Neural cell (in vitro differentiated cells): ENCODE measurements around the gene ACRV1. TPM values are rescaled to one million over a fixed set of nuclear protein-coding genes. Genes with fewer than 3 reads are reported as not detected.

Source experiments
- H2AFZ ChIP-seq: fragments of 200-600, 300-800 bp; sonication (generic), shearing (Covaris generic); 2 replicates; pipeline ENCODE4 v1.6.0; 2014; ENCODE audit warnings: low read depth, mild to moderate bottlenecking, antibody characterized with exemption, low read length, moderate library complexity
- H3F3A ChIP-seq: fragments of 200-600 bp; shearing (Covaris generic); 2 replicates; pipeline ENCODE4 v1.6.1; 2016; ENCODE audit warnings: mild to moderate bottlenecking, moderate library complexity, mixed read lengths, antibody characterized with exemption, low read length; ENCODE audit not compliant: insufficient read depth, poor library complexity, severe bottlenecking
- H3K27ac ChIP-seq: fragments of 200-600, 300-800 bp; sonication (generic), shearing (Covaris generic); 2 replicates; pipeline ENCODE4 v1.5.1; 2014; ENCODE audit warnings: mild to moderate bottlenecking, low read length, moderate library complexity
- H3K27me3 ChIP-seq: fragments of 300-800, 200-600 bp; sonication (generic), shearing (Covaris generic); 2 replicates; pipeline ENCODE4 v1.6.0; 2014; ENCODE audit warnings: mild to moderate bottlenecking, low read depth, low read length, moderate library complexity; ENCODE audit not compliant: insufficient read depth
- H3K36me3 ChIP-seq: fragments of 300-800, 200-600 bp; sonication (generic), shearing (Covaris generic); 2 replicates; pipeline ENCODE4 v1.5.1; 2014; ENCODE audit warnings: mild to moderate bottlenecking, antibody characterized with exemption, low read length, moderate library complexity; ENCODE audit not compliant: insufficient read depth
- H3K4me2 ChIP-seq: fragments of 300-800, 200-600 bp; sonication (generic), shearing (Covaris generic); 2 replicates; pipeline ENCODE4 v1.6.0; 2014; ENCODE audit warnings: mild to moderate bottlenecking, low read length
- H3K4me3 ChIP-seq: fragments of 300-800, 200-600 bp; sonication (generic), shearing (Covaris generic); 2 replicates; pipeline ENCODE4 v1.5.1; 2014; ENCODE audit warnings: mild to moderate bottlenecking, low read length, moderate library complexity
- H3K79me2 ChIP-seq: fragments of 200-600 bp; shearing (Covaris generic); replicated peaks from 2 replicates; pipeline ENCODE4 v1.6.0; 2014; ENCODE audit warnings: mild to moderate bottlenecking, low read length, moderate library complexity; ENCODE audit not compliant: insufficient read depth
- H3K9ac ChIP-seq: fragments of 300-800, 200-600 bp; sonication (generic), shearing (Covaris generic); 2 replicates; pipeline ENCODE4 v1.6.1; 2016; ENCODE audit warnings: mild to moderate bottlenecking, low read length, mixed read lengths
- H3K9me2 ChIP-seq: fragments of 200-600 bp; shearing (Covaris generic); 2 replicates; pipeline ENCODE4 v1.6.1; 2016; ENCODE audit warnings: mild to moderate bottlenecking, low read length, mixed read lengths; ENCODE audit not compliant: insufficient read depth
- H3K9me3 ChIP-seq: fragments of 200-600, 300-800 bp; sonication (generic), shearing (Covaris generic); 2 replicates; pipeline ENCODE4 v1.6.1; 2016; ENCODE audit warnings: mild to moderate bottlenecking, mixed run types, low read length, moderate library complexity, mixed read lengths
- H4K20me1 ChIP-seq: fragments of 200-600 bp; shearing (Covaris generic); 2 replicates; pipeline ENCODE4 v1.6.1; 2016; ENCODE audit warnings: mild to moderate bottlenecking, mixed run types; ENCODE audit not compliant: insufficient read depth
- EP300 ChIP-seq: fragments of 450-650 bp; conservative IDR thresholded peaks from 2 replicates; pipeline ENCODE4 v1.6.1; 2014; ENCODE audit warnings: antibody characterized with exemption, mild to moderate bottlenecking, moderate library complexity; ENCODE audit not compliant: poor library complexity, severe bottlenecking
- EZH2 ChIP-seq: fragments of 200-600, 300-800 bp; shearing (Covaris generic), sonication (generic); IDR thresholded peaks from 2 replicates; pipeline ENCODE4 v1.6.1; 2014; ENCODE audit warnings: antibody characterized with exemption, low read length, borderline replicate concordance, mild to moderate bottlenecking; ENCODE audit not compliant: insufficient read depth, poor library complexity, severe bottlenecking
- MXI1 ChIP-seq: fragments of 450-650 bp; conservative IDR thresholded peaks from 2 replicates; pipeline ENCODE4 v1.6.1; 2014; ENCODE audit warnings: antibody characterized with exemption, mild to moderate bottlenecking; ENCODE audit not compliant: poor library complexity, severe bottlenecking
- POLR2AphosphoS5 ChIP-seq: IDR thresholded peaks from 2 replicates; pipeline ENCODE4 v1.6.1; 2012
- RAD21 ChIP-seq: fragments of 450-650 bp; conservative IDR thresholded peaks from 2 replicates; pipeline ENCODE4 v1.6.1; 2014; ENCODE audit warnings: antibody characterized with exemption, mild to moderate bottlenecking, moderate library complexity
- SMC3 ChIP-seq: fragments of 450-650 bp; conservative IDR thresholded peaks from 2 replicates; pipeline ENCODE4 v1.6.1; 2014; ENCODE audit warnings: antibody characterized with exemption, mild to moderate bottlenecking, moderate library complexity; ENCODE audit not compliant: poor library complexity
- TAF1 ChIP-seq: IDR thresholded peaks from 2 replicates; pipeline ENCODE4 v1.6.1; 2012; ENCODE audit warnings: low read depth
- polyA plus RNA-seq: library from polyadenylated mRNA; depleted of rRNA; stranded (reverse); fragments of >200 nt; gene quantifications from 2 replicates; pipeline ENCODE4 v1.2.3, GENCODE V29; 2014
- TF ChIP-seq, protein P1 (sequence below): IDR thresholded peaks from 2 replicates; pipeline ENCODE4 v1.6.1; 2012; ENCODE audit warnings: borderline replicate concordance
- TF ChIP-seq, protein P2 (sequence below): fragments of 450-650 bp; IDR thresholded peaks from 2 replicates; pipeline ENCODE4 v1.5.1; 2014; ENCODE audit warnings: antibody characterized with exemption, mild to moderate bottlenecking, moderate library complexity; ENCODE audit not compliant: poor library complexity, severe bottlenecking

Gene ACRV1
- polyA plus RNA-seq, 1 donor from 2014 or later, result 0.52 TPM

DNA sequence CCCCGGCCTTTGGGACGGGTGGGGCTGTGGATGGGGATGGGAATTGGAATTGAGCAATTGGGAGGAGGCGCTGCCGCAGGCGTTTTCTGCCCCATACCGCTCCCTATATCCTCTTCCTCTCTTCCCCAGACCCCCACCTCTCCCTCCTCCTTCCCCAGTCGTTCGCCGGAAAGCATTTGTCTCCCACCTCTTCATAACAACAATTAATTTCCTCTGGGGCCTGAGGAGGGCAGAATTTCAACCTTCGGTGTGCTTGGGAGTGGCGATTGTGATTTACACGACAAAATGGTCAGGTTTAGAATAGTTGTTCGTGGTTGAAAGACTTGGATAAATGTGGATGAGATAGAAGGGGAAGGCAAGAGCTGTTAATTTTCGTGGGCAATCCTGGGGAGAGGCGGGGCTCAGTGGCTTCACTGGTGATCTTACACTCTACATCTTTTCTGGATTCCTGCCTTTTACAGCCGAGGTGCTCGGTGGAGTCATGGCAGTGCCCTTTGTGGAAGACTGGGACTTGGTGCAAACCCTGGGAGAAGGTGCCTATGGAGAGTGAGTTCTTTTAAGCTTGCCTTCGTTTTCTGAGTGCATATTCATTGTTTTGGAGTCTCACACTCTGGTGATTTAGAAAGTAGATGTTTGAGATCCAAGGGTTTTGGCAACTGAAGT is 54.2 kb downstream of the ACRV1 start:
- Histone ChIP-seq H3K79me2 (peaks cover 37% of the 10 kb centered on the region), H3K9ac (peak overlapping the region; percentile 93), H4K20me1 (no peaks in the 10 kb centered on the region), H3K4me2 (peak overlapping the region; percentile 89), H2AFZ (peak overlapping the region; percentile 61), H3K27ac (peak overlapping the region; percentile 95), H3F3A (peaks cover 10% of the 10 kb centered on the region), H3K4me3 (peak overlapping the region; percentile 78), H3K36me3 (no peaks in the 10 kb centered on the region), H3K27me3 (no peaks in the 10 kb centered on the region), H3K9me3 (no peaks in the 10 kb centered on the region), H3K9me2 (no peaks in the 10 kb centered on the region)
- TF ChIP-seq MXI1 (no peak), EZH2 (no peak), POLR2AphosphoS5 (peak; percentile 23), SMC3 (peak; percentile 79), TAF1 (no peak), EP300 (no peak), RAD21 (peak; percentile 57)
- TF ChIP-seq, protein P1, sequence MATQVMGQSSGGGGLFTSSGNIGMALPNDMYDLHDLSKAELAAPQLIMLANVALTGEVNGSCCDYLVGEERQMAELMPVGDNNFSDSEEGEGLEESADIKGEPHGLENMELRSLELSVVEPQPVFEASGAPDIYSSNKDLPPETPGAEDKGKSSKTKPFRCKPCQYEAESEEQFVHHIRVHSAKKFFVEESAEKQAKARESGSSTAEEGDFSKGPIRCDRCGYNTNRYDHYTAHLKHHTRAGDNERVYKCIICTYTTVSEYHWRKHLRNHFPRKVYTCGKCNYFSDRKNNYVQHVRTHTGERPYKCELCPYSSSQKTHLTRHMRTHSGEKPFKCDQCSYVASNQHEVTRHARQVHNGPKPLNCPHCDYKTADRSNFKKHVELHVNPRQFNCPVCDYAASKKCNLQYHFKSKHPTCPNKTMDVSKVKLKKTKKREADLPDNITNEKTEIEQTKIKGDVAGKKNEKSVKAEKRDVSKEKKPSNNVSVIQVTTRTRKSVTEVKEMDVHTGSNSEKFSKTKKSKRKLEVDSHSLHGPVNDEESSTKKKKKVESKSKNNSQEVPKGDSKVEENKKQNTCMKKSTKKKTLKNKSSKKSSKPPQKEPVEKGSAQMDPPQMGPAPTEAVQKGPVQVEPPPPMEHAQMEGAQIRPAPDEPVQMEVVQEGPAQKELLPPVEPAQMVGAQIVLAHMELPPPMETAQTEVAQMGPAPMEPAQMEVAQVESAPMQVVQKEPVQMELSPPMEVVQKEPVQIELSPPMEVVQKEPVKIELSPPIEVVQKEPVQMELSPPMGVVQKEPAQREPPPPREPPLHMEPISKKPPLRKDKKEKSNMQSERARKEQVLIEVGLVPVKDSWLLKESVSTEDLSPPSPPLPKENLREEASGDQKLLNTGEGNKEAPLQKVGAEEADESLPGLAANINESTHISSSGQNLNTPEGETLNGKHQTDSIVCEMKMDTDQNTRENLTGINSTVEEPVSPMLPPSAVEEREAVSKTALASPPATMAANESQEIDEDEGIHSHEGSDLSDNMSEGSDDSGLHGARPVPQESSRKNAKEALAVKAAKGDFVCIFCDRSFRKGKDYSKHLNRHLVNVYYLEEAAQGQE, result peak; percentile 19
- TF ChIP-seq, protein P2, sequence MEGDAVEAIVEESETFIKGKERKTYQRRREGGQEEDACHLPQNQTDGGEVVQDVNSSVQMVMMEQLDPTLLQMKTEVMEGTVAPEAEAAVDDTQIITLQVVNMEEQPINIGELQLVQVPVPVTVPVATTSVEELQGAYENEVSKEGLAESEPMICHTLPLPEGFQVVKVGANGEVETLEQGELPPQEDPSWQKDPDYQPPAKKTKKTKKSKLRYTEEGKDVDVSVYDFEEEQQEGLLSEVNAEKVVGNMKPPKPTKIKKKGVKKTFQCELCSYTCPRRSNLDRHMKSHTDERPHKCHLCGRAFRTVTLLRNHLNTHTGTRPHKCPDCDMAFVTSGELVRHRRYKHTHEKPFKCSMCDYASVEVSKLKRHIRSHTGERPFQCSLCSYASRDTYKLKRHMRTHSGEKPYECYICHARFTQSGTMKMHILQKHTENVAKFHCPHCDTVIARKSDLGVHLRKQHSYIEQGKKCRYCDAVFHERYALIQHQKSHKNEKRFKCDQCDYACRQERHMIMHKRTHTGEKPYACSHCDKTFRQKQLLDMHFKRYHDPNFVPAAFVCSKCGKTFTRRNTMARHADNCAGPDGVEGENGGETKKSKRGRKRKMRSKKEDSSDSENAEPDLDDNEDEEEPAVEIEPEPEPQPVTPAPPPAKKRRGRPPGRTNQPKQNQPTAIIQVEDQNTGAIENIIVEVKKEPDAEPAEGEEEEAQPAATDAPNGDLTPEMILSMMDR, result peak; percentile 73

DNA sequence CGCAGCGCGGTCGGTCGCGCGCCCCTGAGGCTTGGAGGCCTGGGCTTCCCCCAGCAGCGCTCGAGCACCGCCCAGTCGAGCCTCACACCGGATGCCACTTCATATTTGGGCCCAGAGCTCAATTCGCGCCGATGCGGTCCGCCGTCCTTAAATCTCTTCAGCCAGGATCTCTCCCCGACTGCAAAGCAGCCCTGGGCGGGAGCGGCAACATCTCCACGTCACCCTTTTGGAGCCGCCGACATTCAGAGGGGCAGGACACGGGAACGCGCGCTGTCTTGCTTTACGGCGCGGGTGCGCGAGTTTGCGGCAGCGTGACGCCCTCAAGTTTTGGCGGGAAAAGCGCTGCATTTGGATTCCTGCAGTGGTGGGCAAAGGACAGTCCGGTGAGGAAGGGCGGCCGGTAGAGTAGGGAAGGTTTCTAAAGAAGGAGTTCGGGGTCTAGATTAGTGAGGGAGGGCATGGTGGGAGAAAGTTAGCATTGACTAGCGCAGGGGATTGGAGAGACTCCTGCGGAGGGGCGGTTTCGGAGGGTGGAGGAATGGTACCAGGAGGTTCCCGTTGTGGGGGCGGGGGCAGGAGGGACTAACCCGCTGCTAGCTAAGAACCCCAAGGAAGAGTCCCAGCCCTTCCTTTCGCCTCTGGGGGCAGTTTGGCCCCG is 54.9 kb downstream of the ACRV1 start:
- no peaks in the 10 kb centered on the region for H3K36me3 ChIP-seq
- H4K20me1 ChIP-seq, result no peaks in the 10 kb centered on the region
- H3K4me3 ChIP-seq, result peak overlapping the region; percentile 78
- H3K27ac ChIP-seq, result peak overlapping the region; percentile 95
- peak overlapping the region; percentile 81 for H2AFZ ChIP-seq
- H3F3A ChIP-seq, result peaks cover 10% of the 10 kb centered on the region
- H3K27me3 ChIP-seq, result no peaks in the 10 kb centered on the region
- peak overlapping the region; percentile 89 for H3K4me2 ChIP-seq
- no peaks in the 10 kb centered on the region for H3K9me2 ChIP-seq
- peak overlapping the region; percentile 93 for H3K9ac ChIP-seq
- no peaks in the 10 kb centered on the region for H3K9me3 ChIP-seq
- TF ChIP-seq EZH2, result no peak
- TF ChIP-seq, protein P1, result peak; percentile 93
- TF ChIP-seq, protein P2, result no peak
- TF ChIP-seq MXI1, result peak; percentile 92
- peak; percentile 95 for TF ChIP-seq POLR2AphosphoS5
- peak; percentile 49 for TF ChIP-seq RAD21
- TF ChIP-seq SMC3, result peak; percentile 17
- TF ChIP-seq EP300, result peak; percentile 34
- peak; percentile 97 for TF ChIP-seq TAF1
- H3K79me2 ChIP-seq, result peaks cover 36% of the 10 kb centered on the region
